NOMO-1 treated with DMSO at 0.1 percent for 48 hours (cell line): ENCODE data around the gene PPP1R1B.

Source experiments
- DNase-seq: peaks from one replicate; lab custom pipeline; 2025; ENCODE audit not compliant: unreplicated experiment; lab: John Stamatoyannopoulos, UW

The PPP1R1B gene

GRCh38 chr17:39678340-39679116 lies 51.8 kb downstream of the PPP1R1B start:
- no peak for DNase-seq

- no peak for DNase-seq
Observed at GRCh38 chr17:39679521-39680192, 52.9 kb downstream of the PPP1R1B start.

GRCh38 chr17:39683295-39683939 lies 56.7 kb downstream of the PPP1R1B start:
- DNase-seq: no peak

- DNase-seq: no peak
Observed at GRCh38 chr17:39684369-39685192, 57.8 kb downstream of the PPP1R1B start.
